ENCODE data around the gene CPOX.

The CPOX gene

DNA sequence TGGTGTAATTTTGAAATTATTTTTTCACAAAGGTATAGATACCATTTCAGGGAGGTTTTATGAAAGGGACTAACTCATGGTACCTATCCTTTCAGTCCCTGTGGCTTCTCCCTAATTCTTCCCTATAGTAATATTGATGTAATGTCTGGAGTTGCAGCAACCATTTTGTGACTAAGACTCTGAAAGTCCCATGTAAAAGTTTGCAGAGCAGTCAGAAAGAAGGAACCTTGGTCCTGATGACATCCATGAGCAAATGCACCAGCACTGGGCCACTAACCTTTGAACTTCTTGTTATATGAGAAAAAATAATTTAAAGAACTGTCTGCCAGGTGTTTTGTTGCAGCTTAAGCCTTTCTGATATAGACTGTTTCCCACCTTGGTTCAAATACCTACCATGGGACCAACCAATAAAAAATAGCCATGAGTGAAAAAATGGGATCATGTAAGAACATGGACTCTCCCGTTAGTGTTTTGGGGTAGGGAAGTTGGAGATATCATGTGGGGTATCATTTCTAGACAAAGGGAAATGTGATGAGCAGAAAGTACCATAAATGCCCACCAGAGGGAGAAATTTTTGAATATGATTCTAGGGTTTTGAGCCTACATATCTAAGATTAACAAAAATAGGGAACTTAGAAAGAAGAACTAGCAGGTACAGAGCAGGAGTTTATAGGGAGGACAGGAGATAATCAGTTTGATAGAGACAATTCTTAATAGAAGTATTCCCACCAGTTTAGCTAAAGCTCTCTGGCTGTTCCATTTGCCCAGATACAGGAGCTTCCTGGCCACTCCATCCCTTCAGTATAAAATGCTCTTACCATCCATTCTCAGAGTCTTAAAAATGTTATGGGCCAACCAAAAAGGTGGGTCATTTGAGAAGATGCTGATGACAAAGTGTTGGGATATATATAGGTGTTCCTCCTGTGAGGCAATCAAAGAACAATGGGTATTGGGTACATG, 3.4 kb upstream of the CPOX start:
- in situ Hi-C loops (cut with MboI; ENCODE audit: low sequenced_read_pairs): no loop called here

DNA sequence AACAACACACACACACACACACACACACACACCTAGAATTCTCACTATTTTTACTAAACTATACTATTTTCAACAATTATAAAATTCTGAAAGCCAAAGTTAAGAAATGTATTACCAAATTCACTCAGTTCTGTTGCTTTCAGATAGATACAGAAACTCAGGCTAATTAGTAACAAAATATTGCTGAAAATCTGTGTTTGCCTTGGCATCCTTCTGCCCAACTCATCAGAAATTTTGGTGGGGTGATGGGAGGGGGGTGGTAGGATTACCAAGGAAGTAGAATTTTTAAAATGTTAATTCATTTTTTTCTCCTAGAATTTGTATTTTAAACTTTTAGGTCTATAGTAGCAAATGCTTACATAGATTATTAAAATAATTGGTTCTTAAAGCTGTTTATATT, 2.7 kb upstream of the CPOX start:
- in situ Hi-C loops (cut with MboI; ENCODE audit: low sequenced_read_pairs): no loop called here

DNA sequence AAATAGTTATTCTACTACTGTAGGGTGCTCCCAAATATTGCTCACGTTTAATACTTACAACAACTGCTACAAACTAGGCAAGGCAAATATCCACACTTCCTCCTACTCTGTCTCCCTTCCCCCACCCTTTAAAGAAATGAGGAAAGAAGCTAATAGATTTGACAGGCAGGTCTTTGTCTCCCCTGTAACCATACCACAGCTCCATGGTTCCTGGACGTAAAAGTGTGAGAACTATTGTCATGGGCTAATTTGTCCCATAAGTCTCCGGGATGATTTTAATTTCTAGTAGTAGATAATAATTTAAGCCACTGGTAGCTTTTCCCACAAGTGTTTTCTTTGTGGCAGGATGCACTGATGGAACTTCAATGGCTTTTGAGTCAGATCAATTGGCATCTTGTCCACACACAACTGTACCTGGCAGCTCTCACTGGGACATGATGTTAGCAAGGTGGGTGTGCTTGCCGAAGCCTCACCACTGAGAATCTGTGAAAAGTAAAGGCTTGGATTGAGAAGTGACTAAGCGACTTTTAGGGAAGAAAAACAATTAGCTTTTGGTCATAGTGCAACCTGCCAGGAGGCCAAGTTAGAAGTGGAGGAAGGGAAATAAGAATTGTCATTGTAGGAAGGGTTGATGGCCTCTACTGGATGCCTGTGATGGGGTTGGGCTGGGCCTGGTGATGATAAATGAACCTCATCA, 1.4 kb upstream of the CPOX start:
- in situ Hi-C loops (cut with MboI; ENCODE audit: low sequenced_read_pairs): no loop called here

DNA sequence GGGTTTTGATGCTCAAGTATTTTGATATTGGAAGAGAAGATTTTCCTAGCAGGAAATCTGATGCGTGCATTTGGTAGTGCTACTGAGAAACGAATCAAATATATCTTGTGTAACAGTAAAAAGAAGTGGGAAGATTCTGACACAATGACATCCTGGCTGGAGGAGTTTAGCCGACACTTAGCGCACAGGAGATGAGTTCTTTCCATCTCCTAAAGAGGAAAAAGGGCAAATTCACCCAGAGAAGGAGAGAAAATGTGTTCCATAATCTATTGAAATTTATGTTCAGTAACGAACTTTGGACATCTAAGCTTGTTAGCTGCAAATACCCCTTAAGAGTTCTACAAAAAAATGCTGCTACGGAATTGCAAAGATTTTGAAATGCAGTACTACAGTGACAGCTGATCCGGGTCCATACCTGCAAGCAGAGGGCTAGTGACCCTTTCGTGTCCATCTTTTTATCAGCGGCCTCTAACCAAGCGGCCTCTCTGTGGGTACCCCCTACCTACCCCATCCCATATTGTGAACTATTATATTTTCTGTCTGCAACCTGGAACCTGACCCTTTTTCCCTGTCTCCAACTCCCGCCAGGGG, 971 bp downstream of the CPOX start:
- in situ Hi-C loops (cut with MboI; ENCODE audit: low sequenced_read_pairs): no loop called here

DNA sequence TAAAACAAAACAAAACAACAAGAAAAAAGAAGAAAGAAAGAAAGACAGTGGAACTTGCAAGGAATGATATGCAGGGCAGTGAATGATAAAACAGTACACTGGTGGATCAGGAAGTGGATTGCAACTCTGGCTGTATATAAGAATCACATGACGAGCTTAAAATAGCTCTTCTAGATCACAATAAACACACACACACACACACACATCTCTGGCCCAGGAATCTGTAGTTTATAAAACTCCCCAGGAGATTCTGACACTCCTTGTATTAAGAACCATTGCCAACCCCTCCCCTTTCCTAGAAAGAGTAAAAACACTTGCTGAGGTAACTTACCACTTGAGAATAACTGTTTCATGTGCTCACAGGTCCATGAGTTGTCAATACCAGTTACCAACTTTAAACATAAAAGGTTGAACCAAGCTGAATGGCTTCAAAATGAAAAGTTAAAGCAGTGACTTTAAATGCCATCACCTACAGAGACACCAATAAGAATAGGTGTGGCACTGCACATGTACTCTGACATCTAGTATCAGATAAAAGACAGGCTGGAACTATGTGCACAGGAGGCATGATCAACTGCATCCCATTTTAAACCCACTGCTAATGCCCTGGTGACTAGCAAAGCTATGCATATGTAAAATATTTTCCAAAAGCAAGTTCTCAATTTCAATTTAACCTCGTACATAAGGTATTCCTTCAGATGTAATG, 3.9 kb downstream of the CPOX start:
- in situ Hi-C loops (cut with MboI; ENCODE audit: low sequenced_read_pairs): no loop called here

DNA sequence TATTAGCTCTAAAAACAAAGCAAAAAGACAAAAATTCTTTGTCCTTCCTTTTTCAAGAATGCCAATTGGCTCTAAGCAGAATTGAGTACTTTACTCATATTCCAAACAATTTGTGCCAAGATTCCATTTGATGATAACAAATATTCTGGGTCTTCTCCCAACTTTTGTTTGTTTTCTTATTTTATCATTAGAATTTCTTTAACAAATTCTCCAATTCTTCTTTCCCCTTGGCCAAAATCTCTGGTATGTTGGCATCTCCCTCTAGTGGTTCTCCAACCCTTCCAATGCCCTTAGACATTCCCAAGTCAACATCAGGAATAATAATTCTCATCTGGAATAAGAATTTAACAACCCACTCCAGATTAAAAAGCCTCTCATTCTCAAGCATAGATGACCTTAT, 5.3 kb downstream of the CPOX start:
- in situ Hi-C loops (cut with MboI; ENCODE audit: low sequenced_read_pairs): no loop called here

DNA sequence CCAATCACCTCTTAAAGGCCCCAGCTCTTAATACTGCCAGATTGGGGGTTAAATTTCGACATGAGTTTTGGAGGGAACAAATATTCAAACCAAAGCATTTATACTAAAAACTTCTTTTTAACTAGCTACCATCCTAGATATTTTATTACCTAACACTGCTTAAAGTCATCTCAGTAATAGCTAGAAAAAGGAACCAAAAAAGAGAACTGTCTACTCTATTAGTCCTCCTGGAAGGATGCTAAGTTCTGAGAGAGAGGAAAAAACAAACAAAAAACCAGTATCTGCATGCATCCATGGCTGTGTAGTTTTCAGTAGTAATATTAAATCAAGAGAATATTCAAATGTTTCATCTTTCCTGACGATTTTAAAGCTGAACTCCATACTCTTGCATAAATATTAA, 5.8 kb downstream of the CPOX start:
- in situ Hi-C loops (cut with MboI; ENCODE audit: low sequenced_read_pairs): no loop called here

DNA sequence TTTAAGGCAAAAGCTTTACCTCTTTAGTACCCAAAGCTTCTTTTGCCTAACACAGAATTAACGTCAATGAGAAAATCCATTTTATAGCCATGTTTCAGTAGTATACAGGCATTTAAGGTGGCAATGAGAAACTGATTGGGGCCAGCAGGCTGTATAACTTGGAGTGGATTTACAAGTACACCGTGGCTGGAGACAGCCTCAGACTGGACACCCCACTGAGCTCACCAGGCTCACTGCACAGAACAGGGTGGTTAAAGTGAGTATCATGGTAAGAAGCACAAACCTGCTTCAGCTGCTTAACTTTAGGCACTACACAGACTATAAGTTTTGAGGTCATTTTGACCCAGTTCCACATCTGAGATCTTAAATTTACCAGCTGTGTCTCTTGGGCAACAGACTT, 8.9 kb downstream of the CPOX start:
- in situ Hi-C loops (cut with MboI; ENCODE audit: low sequenced_read_pairs): no loop called here

DNA sequence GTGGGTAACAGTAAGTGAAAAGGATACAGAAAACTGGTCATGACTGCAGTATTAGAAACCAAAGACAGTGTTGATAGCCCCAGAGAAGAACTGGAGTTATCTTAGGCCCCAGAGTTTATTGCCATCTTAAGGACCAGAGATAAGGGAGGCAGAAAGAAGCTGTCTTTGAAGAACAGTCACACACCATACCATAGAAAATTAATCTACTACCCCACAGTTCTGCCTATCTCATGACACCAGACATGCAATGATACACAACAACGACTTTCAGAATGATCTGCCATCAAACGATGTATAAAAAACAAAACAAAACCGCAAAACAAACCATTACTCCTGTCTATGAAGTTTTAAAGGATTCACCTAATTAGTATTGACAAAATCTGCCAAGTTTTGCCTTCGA, 9.6 kb downstream of the CPOX start:
- in situ Hi-C loops (cut with MboI; ENCODE audit: low sequenced_read_pairs): no loop called here

DNA sequence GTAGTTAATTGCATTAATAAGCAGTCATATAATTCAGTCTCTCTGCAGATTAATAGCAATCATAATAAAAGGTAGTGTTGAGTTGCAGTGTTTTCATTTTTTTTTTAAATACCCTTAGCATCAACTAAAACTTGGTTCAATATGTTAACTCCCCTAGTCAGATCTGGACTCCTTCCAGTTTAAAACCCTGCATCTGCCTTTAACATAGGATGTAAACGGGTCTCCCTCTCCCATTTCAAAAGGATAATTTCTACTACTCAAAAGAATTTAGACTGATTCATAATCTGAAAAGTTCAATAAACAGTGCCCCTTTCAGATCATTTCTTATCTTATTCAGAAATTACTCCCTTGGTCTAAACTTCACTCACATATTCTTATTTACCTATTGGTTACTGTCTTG, 11.4 kb downstream of the CPOX start:
- in situ Hi-C loops (cut with MboI; ENCODE audit: low sequenced_read_pairs): no loop called here

DNA sequence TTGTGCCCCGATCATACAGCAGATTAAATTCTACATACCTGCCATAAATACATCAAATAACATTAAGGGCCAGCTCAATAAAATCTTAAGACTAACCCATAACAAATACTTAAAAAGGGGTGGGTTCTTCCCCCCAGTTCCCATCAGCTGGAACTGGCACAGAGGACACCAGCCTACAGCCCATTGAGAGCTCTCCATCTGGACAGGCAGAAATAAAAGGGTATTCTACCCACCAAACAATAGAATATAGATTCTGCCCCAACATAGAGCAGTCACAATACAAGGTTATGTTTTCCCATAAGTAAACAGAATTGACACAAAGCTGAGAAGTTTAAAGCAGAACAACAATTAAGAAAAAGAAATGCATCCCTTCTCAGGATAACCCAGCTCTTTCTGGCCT, 11.9 kb downstream of the CPOX start:
- in situ Hi-C loops (cut with MboI; ENCODE audit: low sequenced_read_pairs): no loop called here

DNA sequence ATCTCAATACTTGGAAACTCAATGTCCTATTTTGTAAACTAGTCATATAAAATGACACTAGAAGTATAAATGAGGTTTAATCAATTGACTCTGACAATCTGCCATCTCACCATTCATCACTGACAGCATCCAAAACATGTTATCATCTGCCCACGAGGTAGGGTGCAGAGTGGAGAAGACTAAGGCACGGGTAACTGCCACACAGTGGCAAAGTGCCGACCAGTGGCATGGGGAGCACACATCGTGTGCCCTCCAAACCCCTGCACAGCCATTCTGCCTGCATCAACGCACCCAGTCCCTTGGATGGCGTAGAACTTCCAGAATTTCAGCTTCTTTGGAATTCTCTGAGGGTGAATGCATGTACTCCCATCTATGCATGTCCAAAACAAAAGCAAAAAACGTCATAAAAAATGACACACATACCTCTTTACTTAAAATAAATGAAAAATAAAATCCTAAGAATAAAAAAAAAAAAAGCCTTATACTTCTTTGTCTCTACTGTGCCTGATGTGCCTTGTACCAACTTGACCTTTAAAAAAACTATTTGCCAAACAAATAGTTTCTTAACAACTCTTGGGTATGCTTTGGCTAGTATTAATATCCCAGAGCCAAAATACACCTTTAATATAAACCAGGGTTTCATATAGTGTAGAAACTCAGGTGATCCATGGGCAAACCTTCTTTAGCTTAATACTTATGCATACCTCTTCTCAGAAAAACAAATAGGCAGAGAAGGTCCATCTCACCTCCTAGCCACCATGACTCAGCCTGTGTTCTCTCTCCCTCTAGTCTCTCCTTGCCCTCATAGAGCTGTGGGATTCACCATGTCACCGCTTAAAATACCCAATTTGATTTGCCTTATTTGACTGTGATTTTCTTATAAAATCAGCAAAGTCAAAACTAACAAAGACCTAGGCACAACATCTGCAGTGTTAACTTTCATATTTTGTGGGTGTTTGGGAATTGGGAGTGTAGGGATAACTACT, 12.7 kb downstream of the CPOX start:
- in situ Hi-C loops (cut with MboI; ENCODE audit: low sequenced_read_pairs): no loop called here

DNA sequence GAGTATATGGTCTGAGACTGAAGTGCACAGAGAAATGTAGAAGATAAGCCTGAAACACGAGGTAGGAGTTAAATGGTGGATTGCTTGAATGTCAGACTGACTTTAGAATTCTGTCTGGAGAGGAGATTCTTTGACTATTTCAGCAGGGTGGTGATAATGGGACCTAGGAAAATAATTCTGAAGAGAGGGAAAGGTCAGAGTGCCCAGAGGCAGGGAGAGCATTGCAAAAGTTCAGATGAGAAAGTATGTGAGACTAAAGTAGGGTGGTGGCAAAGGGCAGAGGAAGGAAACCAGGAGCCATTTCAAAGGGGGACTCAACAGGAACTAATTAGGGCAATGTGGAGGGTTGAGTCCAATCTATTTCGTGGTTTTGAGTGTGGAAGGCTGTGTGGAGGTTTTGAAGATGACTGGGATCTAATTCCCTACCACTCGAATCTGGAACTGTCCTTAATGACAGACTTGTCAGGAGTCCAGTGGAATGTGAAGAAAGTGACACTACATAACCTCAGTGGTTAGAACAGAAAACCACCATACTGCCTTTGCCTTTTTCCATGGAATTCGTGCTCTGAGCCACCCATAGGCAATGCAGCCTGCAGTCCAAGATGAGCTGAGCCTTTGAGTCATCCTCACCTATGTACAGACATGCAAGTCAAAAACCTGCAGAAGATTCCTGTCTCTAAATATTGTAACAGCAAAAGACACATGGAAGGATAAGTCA, 16.1 kb downstream of the CPOX start:
- in situ Hi-C loops (cut with MboI; ENCODE audit: low sequenced_read_pairs): no loop called here

DNA sequence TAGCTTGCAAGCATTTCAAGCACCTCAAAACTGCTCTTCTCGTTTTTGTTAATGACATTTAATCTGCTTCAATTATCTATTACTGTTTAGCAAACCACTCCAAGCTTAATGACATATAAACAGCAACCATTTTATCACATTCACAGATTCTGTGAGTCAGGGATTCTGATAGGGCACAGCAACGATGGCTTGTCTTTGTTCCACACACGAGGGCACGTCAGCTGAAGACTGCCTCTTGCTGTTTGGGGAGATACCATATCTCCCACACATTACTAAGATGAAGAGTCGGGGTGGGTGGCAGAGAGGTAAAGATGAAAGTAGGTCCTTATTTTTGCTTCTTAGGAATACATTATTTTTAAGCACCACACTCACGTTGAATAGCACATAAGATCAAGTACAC, 19.3 kb downstream of the CPOX start:
- in situ Hi-C loops (cut with MboI; ENCODE audit: low sequenced_read_pairs): no loop called here

DNA sequence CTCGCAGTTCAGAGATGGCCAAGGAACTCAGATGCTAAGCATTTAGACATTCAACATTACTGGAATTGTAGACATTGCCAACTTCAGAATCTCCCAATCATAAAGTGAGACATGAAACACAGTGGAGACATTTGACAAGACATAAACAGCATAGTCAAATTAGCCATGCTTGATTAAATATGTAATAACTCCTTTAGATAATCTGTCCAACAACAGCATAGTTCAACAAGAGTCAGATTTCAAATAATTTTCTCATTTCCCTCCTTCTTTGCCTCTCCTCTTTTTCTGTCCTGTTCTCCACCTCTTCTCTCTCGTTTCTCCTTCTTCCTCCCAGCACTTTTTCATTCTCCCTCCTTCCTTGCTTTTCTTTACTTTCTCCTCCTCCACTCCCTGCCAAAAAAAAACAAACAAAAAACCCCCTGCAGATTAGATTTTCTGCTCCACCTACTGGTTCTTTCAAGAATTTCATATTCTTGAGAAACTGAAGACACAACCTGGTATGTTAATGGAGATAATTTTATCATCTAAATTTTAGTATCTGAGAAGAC, 20.2 kb downstream of the CPOX start:
- in situ Hi-C loops (cut with MboI; ENCODE audit: low sequenced_read_pairs): no loop called here

DNA sequence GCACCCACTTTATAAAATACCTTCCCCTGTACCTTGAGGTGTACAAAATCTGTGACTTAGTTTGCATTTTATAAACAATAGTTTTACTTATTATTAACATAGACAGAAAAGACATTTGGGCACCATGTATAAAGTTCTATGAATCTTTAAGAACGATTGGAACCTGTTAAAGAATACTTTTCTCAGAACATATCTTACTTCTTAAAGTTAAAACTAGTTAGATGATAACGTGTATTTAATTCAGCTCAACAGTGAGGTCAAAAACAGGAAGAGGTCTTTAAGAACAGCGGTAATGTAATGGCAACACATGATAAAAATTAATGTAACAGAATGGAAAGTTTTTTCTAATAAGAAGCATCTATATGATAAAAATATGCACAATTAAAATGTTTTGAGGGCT, 25.0 kb downstream of the CPOX start:
- in situ Hi-C loops (cut with MboI; ENCODE audit: low sequenced_read_pairs): no loop called here

DNA sequence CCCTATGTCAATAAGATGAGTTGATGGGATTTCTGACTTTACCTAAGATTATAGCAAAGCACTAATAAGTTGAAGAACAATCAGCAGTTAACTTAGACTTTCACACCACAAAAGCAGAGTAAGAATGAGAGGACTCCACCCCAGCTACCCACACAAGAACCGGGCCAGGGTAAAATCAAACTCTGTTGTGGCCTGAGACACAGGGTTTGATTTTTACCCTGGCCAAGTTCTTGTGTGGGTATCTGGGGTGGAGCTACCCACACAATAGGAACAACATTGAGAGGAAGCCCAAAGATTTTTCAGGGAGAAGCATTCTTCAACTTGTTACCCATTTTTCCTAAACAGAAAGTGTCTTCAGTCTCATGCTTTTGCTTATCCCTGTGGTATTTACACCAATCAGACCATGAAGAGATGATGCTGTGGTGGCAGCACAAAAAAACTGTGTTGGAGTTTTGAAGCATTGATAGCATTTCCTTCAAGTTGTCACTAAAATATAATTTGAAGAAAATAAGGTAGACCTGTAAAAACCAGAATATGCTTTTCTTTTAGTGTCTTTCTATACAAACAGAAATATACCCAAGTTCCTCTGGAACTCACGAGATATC, 25.6 kb downstream of the CPOX start:
- in situ Hi-C loops (cut with MboI; ENCODE audit: low sequenced_read_pairs): no loop called here

DNA sequence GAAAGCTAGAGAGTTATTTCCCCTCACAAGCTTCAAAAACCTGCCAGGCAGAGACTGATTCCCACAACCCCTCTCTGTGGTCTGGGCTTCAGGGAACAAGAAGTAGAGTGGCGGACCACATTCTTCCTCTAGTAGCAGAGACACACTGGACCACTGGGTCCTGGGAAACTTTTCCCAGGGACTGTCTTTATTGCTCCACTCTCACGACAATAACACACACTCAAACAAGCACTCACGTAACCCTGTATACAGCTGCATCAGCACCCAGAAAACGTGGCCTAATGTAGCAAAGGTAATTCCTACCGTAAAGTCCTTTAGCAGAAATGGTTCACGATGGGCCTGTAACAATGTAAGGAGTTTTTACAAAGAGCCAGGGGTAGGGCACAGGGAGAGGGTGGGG, 27.6 kb downstream of the CPOX start:
- in situ Hi-C loops (cut with MboI; ENCODE audit: low sequenced_read_pairs): no loop called here

DNA sequence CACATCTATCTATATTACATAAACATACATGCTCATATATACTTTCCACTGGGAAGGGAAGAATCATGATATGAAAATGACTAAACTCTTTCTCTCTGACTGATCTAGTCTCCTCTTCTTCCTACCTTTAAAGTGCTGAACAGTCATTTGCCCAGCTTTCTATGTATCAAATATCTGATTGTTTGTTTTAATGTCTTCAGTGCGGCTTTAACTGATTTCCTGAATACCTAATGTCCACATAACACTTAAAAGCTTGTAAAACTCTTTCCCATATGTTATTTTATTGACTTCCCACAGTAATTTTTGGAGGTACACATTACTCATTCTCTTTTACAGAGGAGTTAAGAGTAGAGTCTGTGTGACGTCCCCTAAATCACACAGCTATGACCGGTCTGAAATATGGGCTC, 28.2 kb downstream of the CPOX start:
- in situ Hi-C loops (cut with MboI; ENCODE audit: low sequenced_read_pairs): no loop called here
